Measurements from ENCODE around the gene DIMT1. TPM values are rescaled to one million over a fixed set of nuclear protein-coding genes. Genes with fewer than 3 reads are reported as not detected.

Gene DIMT1
- total RNA-seq, result 19.5 and 20.3 TPM in 2 replicates
- long read RNA-seq, transcript DIMT1-201 (12 exons, 2,859 nt), result major isoform, 181 of 200 reads
- long read RNA-seq, partial matches to known transcripts, result 5 of 200 reads
- long read RNA-seq, other reads (novel, unspliced or antisense), result 14 of 200 reads

DNA sequence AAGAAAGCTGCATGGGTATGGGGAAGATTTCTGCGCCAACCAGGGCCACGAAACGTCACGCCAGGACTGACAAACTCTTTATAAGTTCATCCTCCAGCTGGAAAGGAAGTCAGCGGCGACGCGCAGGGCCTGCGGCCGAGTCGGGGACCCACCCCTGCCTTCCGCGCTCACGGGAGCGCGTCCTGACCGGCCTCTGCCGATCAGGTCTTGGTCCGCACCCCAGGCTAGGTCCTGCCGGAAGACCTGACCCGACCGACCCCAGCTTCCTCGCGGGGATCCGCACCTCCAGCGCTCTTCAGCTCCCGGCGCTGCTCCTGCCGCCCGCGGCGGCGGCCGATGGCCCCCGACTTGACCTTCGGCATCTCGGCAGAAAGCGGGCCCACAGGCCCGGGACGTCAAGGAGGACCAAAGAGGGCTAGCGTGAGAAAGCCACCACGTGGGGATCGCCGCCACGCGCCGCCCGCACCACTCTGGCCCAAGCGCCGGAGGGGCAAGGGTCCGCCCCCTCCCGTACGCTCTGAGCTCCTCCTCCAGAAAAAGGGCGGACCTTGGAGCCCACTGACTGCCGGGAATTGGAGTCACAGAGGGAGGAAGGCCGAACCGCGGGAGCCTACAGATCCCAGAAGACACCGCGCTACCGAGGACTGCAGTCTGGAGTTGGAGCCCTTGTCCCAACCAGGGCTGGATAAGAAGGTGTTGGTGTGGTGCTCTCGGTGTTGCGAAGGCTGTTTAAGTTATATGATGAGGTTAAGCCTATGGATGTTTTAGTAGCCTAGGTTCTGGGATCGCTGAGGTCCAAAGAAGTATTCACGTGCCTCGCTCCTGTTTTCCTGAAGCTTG is at the start of gene DIMT1:
Gene DIMT1, minus strand, starts transcription at position 495 of the 840 bp plus-strand sequence. Its CDS starts 133 bp downstream, at position 362.
- Mint-ChIP-seq H3K36me3 (ENCODE audit: unreplicated experiment) (peaks cover 2% of the 10 kb centered on the region), H3K9me3 (ENCODE audit: unreplicated experiment) (no peaks in the 10 kb centered on the region)
- TF ChIP-seq, protein P1, sequence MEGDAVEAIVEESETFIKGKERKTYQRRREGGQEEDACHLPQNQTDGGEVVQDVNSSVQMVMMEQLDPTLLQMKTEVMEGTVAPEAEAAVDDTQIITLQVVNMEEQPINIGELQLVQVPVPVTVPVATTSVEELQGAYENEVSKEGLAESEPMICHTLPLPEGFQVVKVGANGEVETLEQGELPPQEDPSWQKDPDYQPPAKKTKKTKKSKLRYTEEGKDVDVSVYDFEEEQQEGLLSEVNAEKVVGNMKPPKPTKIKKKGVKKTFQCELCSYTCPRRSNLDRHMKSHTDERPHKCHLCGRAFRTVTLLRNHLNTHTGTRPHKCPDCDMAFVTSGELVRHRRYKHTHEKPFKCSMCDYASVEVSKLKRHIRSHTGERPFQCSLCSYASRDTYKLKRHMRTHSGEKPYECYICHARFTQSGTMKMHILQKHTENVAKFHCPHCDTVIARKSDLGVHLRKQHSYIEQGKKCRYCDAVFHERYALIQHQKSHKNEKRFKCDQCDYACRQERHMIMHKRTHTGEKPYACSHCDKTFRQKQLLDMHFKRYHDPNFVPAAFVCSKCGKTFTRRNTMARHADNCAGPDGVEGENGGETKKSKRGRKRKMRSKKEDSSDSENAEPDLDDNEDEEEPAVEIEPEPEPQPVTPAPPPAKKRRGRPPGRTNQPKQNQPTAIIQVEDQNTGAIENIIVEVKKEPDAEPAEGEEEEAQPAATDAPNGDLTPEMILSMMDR (IDR thresholded peaks at IDR 0.05), result no peak

GRCh38 chr5:62450259-62450658 is 46.6 kb upstream of the DIMT1 start:
- Mint-ChIP-seq H3K9me3 (ENCODE audit: unreplicated experiment) (no peaks in the 10 kb centered on the region), H3K4me3 (ENCODE audit: unreplicated experiment) (no peak overlapping the region), H3K4me1 (ENCODE audit: unreplicated experiment) (no peaks in the 10 kb centered on the region), H3K36me3 (ENCODE audit: unreplicated experiment) (peaks cover 12% of the 10 kb centered on the region), H3K27me3 (ENCODE audit: unreplicated experiment) (no peaks in the 10 kb centered on the region), H3K27ac (ENCODE audit: unreplicated experiment) (no peak overlapping the region)
- TF ChIP-seq, protein P1 (IDR thresholded peaks at IDR 0.05), result no peak
- DNase-seq (ENCODE audit: extremely low spot score, unreplicated experiment), result no peak

More for the DNA sequence above, at the start of gene DIMT1:
- peak; percentile 97 for DNase-seq (ENCODE audit: extremely low spot score, unreplicated experiment)
- Mint-ChIP-seq H3K4me3 (ENCODE audit: unreplicated experiment) (peak within 1 kb of the TSS; percentile 98), H3K4me1 (ENCODE audit: unreplicated experiment) (peaks cover 25% of the 10 kb centered on the region), H3K27ac (ENCODE audit: unreplicated experiment) (peak within 1 kb of the TSS; percentile 99), H3K27me3 (ENCODE audit: unreplicated experiment) (no peaks in the 10 kb centered on the region)

DNA sequence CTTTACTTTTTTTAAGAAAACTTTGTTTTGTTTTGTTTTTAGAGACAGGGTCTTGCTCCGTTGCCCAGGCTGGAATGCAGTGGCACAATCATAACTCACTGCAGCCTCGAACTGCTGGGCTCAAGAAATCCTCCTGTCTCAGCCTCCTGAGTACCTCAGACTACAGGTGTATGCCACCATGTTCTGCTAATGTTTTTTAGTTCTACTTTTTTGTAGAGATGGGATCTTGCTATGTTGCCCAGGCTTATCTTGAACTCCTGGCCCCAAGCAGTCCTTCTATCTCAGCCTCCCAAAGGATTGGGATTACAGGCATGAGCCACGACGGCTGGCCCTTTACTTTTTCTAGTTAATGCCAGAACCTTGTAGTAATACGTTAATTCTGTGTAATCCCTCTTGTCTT is 44.8 kb upstream of the DIMT1 start:
- no peaks in the 10 kb centered on the region for H3K27me3 Mint-ChIP-seq (ENCODE audit: unreplicated experiment)
- TF ChIP-seq, protein P1 (IDR thresholded peaks at IDR 0.05), result no peak
- H3K4me1 Mint-ChIP-seq (ENCODE audit: unreplicated experiment), result no peaks in the 10 kb centered on the region
- no peak for DNase-seq (ENCODE audit: extremely low spot score, unreplicated experiment)
- no peak overlapping the region for H3K4me3 Mint-ChIP-seq (ENCODE audit: unreplicated experiment)
- H3K36me3 Mint-ChIP-seq (ENCODE audit: unreplicated experiment), result peaks cover 12% of the 10 kb centered on the region
- no peaks in the 10 kb centered on the region for H3K9me3 Mint-ChIP-seq (ENCODE audit: unreplicated experiment)
- no peak overlapping the region for H3K27ac Mint-ChIP-seq (ENCODE audit: unreplicated experiment)

DNA sequence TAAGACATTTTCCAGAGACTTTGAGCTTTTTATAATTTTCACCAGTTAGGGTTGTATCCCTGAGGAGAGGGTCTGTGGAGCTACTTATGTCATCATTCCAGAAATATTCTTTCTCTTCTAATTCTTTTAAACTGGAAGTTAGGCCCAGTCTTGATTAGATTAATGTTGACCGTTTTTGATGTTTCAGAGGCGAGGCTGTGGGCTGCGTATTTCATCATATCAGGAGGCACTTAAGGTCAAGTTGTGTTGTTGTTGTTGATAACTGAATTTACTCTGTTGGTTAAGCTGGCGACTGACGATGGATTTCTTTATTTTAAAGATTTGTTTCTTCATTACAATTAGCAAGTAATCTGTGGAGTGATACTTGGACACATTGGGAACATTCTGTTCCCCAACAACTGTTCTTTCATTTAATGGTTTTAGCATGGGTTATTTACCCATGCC is 28.9 kb upstream of the DIMT1 start:
- no peaks in the 10 kb centered on the region for H3K36me3 Mint-ChIP-seq (ENCODE audit: unreplicated experiment)
- no peak for DNase-seq (ENCODE audit: extremely low spot score, unreplicated experiment)
- no peak overlapping the region for H3K4me3 Mint-ChIP-seq (ENCODE audit: unreplicated experiment)
- TF ChIP-seq, protein P1 (IDR thresholded peaks at IDR 0.05), result no peak
- no peaks in the 10 kb centered on the region for H3K9me3 Mint-ChIP-seq (ENCODE audit: unreplicated experiment)
- no peaks in the 10 kb centered on the region for H3K27me3 Mint-ChIP-seq (ENCODE audit: unreplicated experiment)
- H3K27ac Mint-ChIP-seq (ENCODE audit: unreplicated experiment), result no peak overlapping the region
- no peaks in the 10 kb centered on the region for H3K4me1 Mint-ChIP-seq (ENCODE audit: unreplicated experiment)
